MM.1S (cell line): ENCODE measurements around the gene KCNJ1.

Experiments used
- DNase-seq: peaks from one replicate; pipeline ENCODE4 v3.0.0-alpha.2; 2015
- H2AFZ ChIP-seq: fragments of 300-600 bp; sonication (generic); 2 replicates; pipeline ENCODE4 v1.6.0; 2016; ENCODE audit warnings: antibody characterized with exemption, low read length
- H3F3A ChIP-seq: fragments of 300-600 bp; sonication (generic); 2 replicates; pipeline ENCODE4 v1.6.1; 2016; ENCODE audit warnings: mild to moderate bottlenecking, antibody characterized with exemption, low read length, moderate library complexity, mixed read lengths; ENCODE audit not compliant: insufficient read depth
- H3K27ac ChIP-seq: fragments of 300-600 bp; sonication (generic); 2 replicates; pipeline ENCODE4 v1.5.1; 2016; ENCODE audit warnings: mild to moderate bottlenecking, low read length
- H3K27me3 ChIP-seq: fragments of 300-600 bp; sonication (generic); replicated peaks from 2 replicates; pipeline ENCODE4 v1.6.0; 2016; ENCODE audit warnings: low read length; ENCODE audit not compliant: insufficient read depth
- H3K36me3 ChIP-seq: fragments of 300-600 bp; sonication (generic); replicated peaks from 2 replicates; pipeline ENCODE4 v1.6.1; 2016; ENCODE audit warnings: mild to moderate bottlenecking, low read length, mixed read lengths; ENCODE audit not compliant: insufficient read depth
- H3K4me1 ChIP-seq: fragments of 300-600 bp; sonication (generic); 2 replicates; pipeline ENCODE4 v1.6.1; 2016; ENCODE audit warnings: low read length, mixed read lengths
- H3K4me2 ChIP-seq: fragments of 300-600 bp; sonication (generic); 2 replicates; pipeline ENCODE4 v1.6.0; 2016; ENCODE audit warnings: low read depth, low read length
- H3K4me3 ChIP-seq: fragments of 300-600 bp; sonication (generic); 2 replicates; pipeline ENCODE4 v1.5.1; 2016; ENCODE audit warnings: low read length, mixed read lengths
- H3K79me2 ChIP-seq: fragments of 300-600 bp; sonication (generic); 2 replicates; pipeline ENCODE4 v1.6.1; 2016; ENCODE audit warnings: mixed run types, low read length, mixed read lengths
- H3K9ac ChIP-seq: fragments of 300-600 bp; sonication (generic); 2 replicates; pipeline ENCODE4 v1.6.1; 2016; ENCODE audit warnings: low read length, mixed read lengths
- H3K9me2 ChIP-seq: fragments of 300-600 bp; sonication (generic); replicated peaks from 2 replicates; pipeline ENCODE4 v1.6.1; 2016; ENCODE audit warnings: mild to moderate bottlenecking, low read length, mixed read lengths; ENCODE audit not compliant: insufficient read depth
- H3K9me3 ChIP-seq: fragments of 300-600 bp; sonication (generic); replicated peaks from 2 replicates; pipeline ENCODE4 v1.6.1; 2016; ENCODE audit warnings: mild to moderate bottlenecking, low read length, mixed read lengths; ENCODE audit not compliant: insufficient read depth
- H4K20me1 ChIP-seq: fragments of 300-600 bp; sonication (generic); 2 replicates; pipeline ENCODE4 v1.6.1; 2016; ENCODE audit warnings: mild to moderate bottlenecking, low read length, moderate library complexity, mixed read lengths; ENCODE audit not compliant: insufficient read depth
- EZH2 ChIP-seq: fragments of 300-600 bp; sonication (generic); optimal IDR thresholded peaks from 2 replicates; pipeline ENCODE3; 2017; ENCODE audit warnings: low read depth, mild to moderate bottlenecking, antibody characterized with exemption, low read length, mixed read lengths
- EZH2phosphoT487 ChIP-seq: fragments of 300-600 bp; sonication (generic); IDR thresholded peaks from 2 replicates; pipeline ENCODE4 v1.6.1; 2018; ENCODE audit warnings: antibody characterized with exemption, low read length
- TF ChIP-seq, protein P1 (sequence below): fragments of 300-600 bp; sonication (generic); IDR thresholded peaks from 2 replicates; pipeline ENCODE4 v1.5.1; 2016; ENCODE audit warnings: antibody characterized with exemption, low read length, mixed read lengths

The KCNJ1 gene

GRCh38 chr11:128882451-128882850 is 15.4 kb upstream of the KCNJ1 start:
- Histone ChIP-seq H3K9me3 (no peaks in the 10 kb centered on the region), H2AFZ (no peak overlapping the region), H3K27me3 (no peaks in the 10 kb centered on the region), H3K27ac (no peak overlapping the region), H3K4me1 (peaks cover 8% of the 10 kb centered on the region; the same call in 1 of the 2 replicates), H3K4me3 (no peak overlapping the region), H3K4me2 (no peak overlapping the region), H3K9ac (no peak overlapping the region), H3K79me2 (no peaks in the 10 kb centered on the region), H3F3A (no peaks in the 10 kb centered on the region), H3K9me2 (no peaks in the 10 kb centered on the region), H3K36me3 (no peaks in the 10 kb centered on the region), H4K20me1 (no peaks in the 10 kb centered on the region)
- TF ChIP-seq EZH2phosphoT487, result no peak
- TF ChIP-seq EZH2, result no peak
- TF ChIP-seq, protein P1, sequence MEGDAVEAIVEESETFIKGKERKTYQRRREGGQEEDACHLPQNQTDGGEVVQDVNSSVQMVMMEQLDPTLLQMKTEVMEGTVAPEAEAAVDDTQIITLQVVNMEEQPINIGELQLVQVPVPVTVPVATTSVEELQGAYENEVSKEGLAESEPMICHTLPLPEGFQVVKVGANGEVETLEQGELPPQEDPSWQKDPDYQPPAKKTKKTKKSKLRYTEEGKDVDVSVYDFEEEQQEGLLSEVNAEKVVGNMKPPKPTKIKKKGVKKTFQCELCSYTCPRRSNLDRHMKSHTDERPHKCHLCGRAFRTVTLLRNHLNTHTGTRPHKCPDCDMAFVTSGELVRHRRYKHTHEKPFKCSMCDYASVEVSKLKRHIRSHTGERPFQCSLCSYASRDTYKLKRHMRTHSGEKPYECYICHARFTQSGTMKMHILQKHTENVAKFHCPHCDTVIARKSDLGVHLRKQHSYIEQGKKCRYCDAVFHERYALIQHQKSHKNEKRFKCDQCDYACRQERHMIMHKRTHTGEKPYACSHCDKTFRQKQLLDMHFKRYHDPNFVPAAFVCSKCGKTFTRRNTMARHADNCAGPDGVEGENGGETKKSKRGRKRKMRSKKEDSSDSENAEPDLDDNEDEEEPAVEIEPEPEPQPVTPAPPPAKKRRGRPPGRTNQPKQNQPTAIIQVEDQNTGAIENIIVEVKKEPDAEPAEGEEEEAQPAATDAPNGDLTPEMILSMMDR, result no peak
- no peak for DNase-seq

GRCh38 chr11:128881221-128881620 is 14.1 kb upstream of the KCNJ1 start:
- H3F3A ChIP-seq, result no peaks in the 10 kb centered on the region
- H3K36me3 ChIP-seq, result no peaks in the 10 kb centered on the region
- H2AFZ ChIP-seq, result no peak overlapping the region
- H3K4me3 ChIP-seq, result no peak overlapping the region
- H3K9ac ChIP-seq, result no peak overlapping the region
- no peaks in the 10 kb centered on the region for H3K27me3 ChIP-seq
- H3K9me3 ChIP-seq, result no peaks in the 10 kb centered on the region
- H3K9me2 ChIP-seq, result no peaks in the 10 kb centered on the region
- TF ChIP-seq EZH2phosphoT487 (no peak), EZH2 (no peak)
- TF ChIP-seq, protein P1, result no peak; the same call in 1 of the 2 replicates
- H3K4me2 ChIP-seq, result no peak overlapping the region
- H3K4me1 ChIP-seq, result no peaks in the 10 kb centered on the region
- DNase-seq, result no peak
- no peak overlapping the region for H3K27ac ChIP-seq
- no peaks in the 10 kb centered on the region for H4K20me1 ChIP-seq
- no peaks in the 10 kb centered on the region for H3K79me2 ChIP-seq

DNA sequence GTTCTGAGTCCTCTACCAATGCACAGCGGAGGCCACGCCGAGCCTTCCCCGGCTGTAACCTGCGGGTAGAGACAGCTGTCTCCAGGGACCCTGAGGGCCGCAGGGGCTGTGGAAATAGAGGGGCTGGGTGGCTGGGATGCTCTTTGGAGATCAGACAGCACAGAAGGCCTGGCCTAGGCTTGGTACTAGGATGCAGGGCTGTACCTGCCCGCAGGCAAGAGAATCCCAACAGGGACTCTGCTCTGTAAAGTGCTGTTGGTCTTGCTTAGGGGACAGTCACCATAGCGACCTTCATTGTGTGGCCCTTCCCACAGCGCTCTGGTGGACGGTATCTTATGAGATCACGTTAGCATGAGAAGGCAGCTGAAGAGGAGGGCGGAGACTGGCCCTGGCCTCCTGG is 12.7 kb upstream of the KCNJ1 start:
- Histone ChIP-seq H2AFZ (no peak overlapping the region), H3K9me2 (no peaks in the 10 kb centered on the region), H3K4me1 (no peaks in the 10 kb centered on the region), H3K36me3 (no peaks in the 10 kb centered on the region), H3K9ac (no peak overlapping the region), H3F3A (no peaks in the 10 kb centered on the region), H3K9me3 (no peaks in the 10 kb centered on the region), H3K4me3 (no peak overlapping the region), H3K27ac (no peak overlapping the region), H3K27me3 (no peaks in the 10 kb centered on the region), H3K79me2 (no peaks in the 10 kb centered on the region), H3K4me2 (no peak overlapping the region), H4K20me1 (no peaks in the 10 kb centered on the region)
- TF ChIP-seq EZH2, result no peak
- TF ChIP-seq EZH2phosphoT487, result no peak
- TF ChIP-seq, protein P1, result no peak
- DNase-seq, result no peak
